GM12872 (cell line): ENCODE data around the gene CHMP2B.

ENCODE experiments used
- CTCF ChIP-seq: IDR thresholded peaks from 3 replicates; pipeline ENCODE4 v1.5.1; 2011; ENCODE audit warnings: low read depth, mild to moderate bottlenecking, low read length, moderate library complexity; ENCODE audit not compliant: insufficient read depth

CHMP2B gene

GRCh38 chr3:87227104-87227834, at the start of gene CHMP2B:
Gene CHMP2B, plus strand, starts transcription at chr3:87227309. Its CDS starts 214 bp downstream, at chr3:87227523.
- no peak for TF ChIP-seq CTCF

- TF ChIP-seq CTCF, result no peak
Observed at GRCh38 chr3:87179642-87180041, 47.5 kb upstream of the CHMP2B start.

GRCh38 chr3:87181551-87181950, 45.6 kb upstream of the CHMP2B start:
- no peak for TF ChIP-seq CTCF

- TF ChIP-seq CTCF, result no peak
Observed at GRCh38 chr3:87182023-87182422, 45.1 kb upstream of the CHMP2B start.

- no peak for TF ChIP-seq CTCF
Observed at GRCh38 chr3:87186608-87187159, 40.4 kb upstream of the CHMP2B start.

- TF ChIP-seq CTCF, result no peak
Observed at GRCh38 chr3:87191175-87191574, 35.9 kb upstream of the CHMP2B start.

- no peak for TF ChIP-seq CTCF
Observed at GRCh38 chr3:87191641-87192040, 35.5 kb upstream of the CHMP2B start.
